Coronary artery (tissue), 2 donors: Measurements from ENCODE around the gene TRIM3.
"Not testable (repeated sequence)": the region's sequence is repeated elsewhere in the genome, so short reads cannot be mapped to it uniquely, and the experiment has no call there.

Source experiments
- DNase-seq: peaks from one replicate; pipeline ENCODE4 v3.0.0-alpha.2; 2017; ENCODE audit warnings: low spot score
- H3K27ac ChIP-seq, 2 donors: fragments of 200-600 bp; sonication (generic); one replicate each; pipeline ENCODE4 v1.5.1; 2016 to 2019
- H3K4me3 ChIP-seq: fragments of 200-600 bp; sonication (generic); 2 replicates; pipeline ENCODE4 v1.5.1; 2016; ENCODE audit warnings: mild to moderate bottlenecking, moderate library complexity
- TF ChIP-seq, protein P1 (sequence below): fragments of 200-600 bp; sonication (generic); IDR thresholded peaks from one replicate; pipeline ENCODE4 v1.5.1; 2019; ENCODE audit warnings: antibody characterized with exemption

The TRIM3 gene

DNA sequence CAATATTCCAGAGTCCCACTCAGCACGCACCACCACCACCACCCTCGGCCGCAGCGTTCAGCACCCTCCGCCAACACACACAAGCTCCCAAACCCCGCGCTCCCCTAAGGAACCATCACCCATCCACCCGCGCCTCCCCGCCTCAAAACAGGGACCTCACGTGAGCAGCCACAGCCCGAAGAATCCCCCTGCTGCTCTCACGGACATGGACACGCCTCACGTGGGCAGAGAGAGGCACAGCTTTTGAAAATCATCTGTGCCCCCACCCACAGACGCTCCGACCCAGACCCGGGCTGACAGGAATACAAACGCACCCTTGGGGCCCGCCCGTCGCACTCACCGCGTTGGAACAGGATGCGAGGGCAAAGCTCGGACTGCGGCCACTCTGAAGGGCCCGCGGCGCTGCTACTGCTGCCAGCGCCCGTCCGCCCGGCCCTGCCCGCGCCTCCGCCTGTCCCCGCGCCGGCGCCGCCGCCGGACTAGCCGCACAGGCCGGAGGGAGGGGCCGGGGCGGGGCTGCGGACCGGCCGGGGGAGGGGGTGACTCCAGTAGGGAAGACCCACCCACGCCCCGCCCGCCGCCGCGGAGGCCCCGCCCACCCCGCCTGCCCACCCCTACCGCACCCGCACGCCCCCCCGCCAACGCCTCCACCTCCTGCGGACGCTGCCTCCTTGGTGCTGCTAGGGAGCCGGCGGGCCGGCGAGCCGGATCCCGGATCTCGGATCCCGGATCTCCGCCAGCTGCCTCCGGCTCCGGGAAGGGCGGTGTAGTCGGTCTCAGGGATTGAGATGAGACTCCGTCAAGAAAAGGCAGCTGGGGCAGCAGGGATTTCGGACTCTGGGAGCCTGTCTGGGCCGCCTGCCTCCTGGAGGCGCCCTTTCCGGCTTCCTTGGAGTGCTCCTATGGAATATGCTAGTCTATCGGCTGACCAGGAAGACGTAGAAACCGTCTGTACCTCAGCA is at the start of gene TRIM3:
Gene TRIM3, minus strand, starts transcription at position 491 of the 962 bp plus-strand sequence. CDS start 8,246 bp downstream, outside the sequence.
- H3K27ac ChIP-seq: peak within 1 kb of the TSS; percentile 79 to 98
- TF ChIP-seq, protein P1, sequence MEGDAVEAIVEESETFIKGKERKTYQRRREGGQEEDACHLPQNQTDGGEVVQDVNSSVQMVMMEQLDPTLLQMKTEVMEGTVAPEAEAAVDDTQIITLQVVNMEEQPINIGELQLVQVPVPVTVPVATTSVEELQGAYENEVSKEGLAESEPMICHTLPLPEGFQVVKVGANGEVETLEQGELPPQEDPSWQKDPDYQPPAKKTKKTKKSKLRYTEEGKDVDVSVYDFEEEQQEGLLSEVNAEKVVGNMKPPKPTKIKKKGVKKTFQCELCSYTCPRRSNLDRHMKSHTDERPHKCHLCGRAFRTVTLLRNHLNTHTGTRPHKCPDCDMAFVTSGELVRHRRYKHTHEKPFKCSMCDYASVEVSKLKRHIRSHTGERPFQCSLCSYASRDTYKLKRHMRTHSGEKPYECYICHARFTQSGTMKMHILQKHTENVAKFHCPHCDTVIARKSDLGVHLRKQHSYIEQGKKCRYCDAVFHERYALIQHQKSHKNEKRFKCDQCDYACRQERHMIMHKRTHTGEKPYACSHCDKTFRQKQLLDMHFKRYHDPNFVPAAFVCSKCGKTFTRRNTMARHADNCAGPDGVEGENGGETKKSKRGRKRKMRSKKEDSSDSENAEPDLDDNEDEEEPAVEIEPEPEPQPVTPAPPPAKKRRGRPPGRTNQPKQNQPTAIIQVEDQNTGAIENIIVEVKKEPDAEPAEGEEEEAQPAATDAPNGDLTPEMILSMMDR: no peak
- peak within 1 kb of the TSS; percentile 99 for H3K4me3 ChIP-seq
- DNase-seq: peak; percentile 96

DNA sequence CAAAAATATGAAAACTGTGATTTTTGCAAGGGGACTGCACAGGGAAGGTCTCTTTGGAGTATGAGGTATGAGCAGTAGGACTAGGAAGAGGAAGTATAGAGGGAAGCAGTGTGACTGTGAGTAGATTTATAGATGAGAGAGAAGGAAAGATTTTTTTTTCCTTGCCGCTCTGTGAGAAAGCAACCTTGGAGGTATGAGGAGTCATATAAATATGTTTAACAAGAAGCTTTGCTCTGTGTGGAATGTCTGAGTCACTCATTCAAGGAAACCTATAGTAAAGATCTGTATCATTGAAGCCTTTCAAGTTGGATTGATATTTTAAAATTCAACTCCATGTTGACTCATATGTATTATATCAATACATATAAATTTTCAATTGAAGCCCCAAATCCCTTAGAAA is 49.5 kb upstream of the TRIM3 start:
- H3K4me3 ChIP-seq: no peak overlapping the region
- TF ChIP-seq, protein P1: no peak
- DNase-seq: no peak
- H3K27ac ChIP-seq: no peak overlapping the region

DNA sequence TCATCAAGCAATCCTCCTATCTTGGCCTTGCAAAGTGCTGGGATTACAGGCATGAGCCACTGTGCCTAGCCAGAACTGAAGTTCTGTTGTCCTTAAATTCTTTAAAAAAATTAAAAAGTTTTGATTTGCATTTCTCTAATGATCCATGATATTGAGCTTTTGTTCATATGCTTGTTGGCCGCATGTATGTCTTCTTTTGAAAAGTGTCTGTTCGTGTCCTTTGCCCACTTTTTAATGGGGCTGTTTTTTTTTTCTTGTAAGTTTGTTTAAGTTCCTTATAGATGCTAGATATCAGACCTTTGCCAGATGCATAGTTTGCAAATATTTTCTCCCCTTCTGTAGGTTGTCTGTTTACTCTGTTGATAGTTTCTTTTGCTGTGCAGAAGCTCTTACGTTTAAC is 48.2 kb upstream of the TRIM3 start:
- H3K27ac ChIP-seq, DNase-seq, H3K4me3 ChIP-seq: not testable (repeated sequence)

DNA sequence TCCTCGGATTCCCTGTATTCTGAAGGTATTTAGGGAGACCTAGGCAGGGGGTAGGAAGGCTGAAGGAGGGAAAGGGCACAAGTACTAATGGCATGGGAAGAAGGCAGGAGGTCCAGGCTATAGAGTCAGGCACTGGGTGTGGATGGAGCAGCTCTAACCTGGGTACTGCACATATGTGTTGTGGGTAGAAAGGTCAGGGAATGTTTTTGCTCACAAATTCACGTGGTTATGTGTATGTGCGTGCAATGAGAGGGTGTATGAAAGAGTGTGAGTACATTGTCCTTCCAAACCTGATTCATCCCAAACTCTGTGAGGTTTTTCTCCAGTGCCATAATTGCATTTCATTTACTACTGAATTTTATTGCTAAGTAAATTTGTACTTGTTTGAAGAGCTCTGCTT is 46.5 kb upstream of the TRIM3 start:
- H3K4me3 ChIP-seq: no peak overlapping the region
- H3K27ac ChIP-seq: no peak overlapping the region
- TF ChIP-seq, protein P1: no peak
- DNase-seq: no peak

DNA sequence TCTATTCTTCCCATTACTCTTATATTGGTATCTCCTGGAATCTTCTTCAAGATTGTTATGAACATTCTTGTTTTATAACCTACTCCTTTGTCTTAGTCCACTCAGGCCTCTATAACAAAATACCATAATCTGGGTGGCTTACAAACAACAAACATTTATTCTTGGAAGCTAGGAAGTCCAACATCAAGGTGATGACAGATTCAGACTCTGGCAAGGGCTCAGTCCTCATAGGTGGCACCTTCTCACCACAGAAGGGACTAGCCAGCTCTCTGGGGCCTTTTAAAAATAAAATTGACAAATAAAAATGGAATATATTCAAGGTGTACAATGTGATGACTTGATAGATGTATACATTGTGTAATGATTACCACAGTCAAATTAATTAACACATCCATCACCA is 43.1 kb upstream of the TRIM3 start:
- Histone ChIP-seq H3K4me3 (no peak overlapping the region), H3K27ac (no peak overlapping the region)
- TF ChIP-seq, protein P1: no peak
- no peak for DNase-seq

DNA sequence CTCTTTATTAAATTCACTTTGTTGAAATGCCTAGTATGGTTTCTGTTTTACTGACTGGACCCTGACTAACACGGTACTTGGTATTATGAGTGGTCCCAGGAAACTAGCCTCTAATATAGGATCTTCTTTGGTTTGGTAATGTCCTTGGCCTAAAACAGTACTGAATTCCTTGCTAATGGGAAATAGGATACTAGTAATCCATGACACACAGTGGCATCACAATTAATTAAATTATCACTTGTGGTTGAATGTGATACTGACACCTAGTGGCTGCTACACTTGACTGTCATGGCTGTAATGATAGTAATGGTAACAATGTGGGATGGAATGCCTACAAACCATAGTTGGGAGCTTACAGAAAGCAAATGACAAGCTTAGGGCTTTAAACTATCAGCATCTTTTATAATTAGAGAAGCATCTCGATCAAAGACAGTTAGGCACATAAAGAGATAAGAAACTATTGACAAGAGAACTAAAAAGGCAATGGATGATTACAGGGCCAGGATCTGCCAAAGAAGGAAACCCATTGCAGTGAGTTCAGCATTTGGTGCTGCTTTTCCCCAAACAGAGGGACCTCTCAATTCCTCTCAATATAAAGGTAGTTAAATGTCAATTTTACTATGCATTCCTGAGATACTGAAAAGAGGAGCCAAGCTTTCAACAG is 32.0 kb upstream of the TRIM3 start:
- H3K27ac ChIP-seq: no peak overlapping the region
- H3K4me3 ChIP-seq: no peak overlapping the region
- no peak for DNase-seq
- TF ChIP-seq, protein P1: peak; percentile 44

DNA sequence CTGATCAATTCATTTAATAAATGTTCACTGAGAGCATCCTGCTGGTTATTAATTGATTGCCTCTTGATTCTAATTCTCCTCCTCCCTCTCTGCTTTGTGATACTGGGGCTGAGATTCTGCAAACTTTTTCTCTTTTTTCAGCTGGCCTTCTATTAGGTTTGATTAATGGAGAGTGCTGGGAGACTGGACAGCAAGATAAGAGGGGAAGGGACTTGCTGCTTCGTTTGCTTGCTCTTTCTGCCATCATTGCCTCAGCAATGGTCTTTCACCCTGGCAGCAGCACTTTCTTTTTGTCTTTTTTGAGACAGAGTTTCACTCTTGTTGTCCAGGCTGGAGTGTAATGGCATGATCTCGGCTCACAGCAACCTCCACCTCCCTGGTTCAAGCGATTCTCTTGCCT is 30.4 kb upstream of the TRIM3 start:
- Histone ChIP-seq H3K27ac (no peak overlapping the region), H3K4me3 (no peak overlapping the region)
- no peak for DNase-seq
- TF ChIP-seq, protein P1: no peak
